Ishikawa (cell line): Measurements from ENCODE around the gene SLC15A3.
A peak's percentile ranks its signal among the peaks of the same experiment; 100 is the strongest.

Experiments used
- CEBPB ChIP-seq: IDR thresholded peaks from 2 replicates; pipeline ENCODE4 v1.6.1; 2012
- CREB1 ChIP-seq: IDR thresholded peaks from 2 replicates; pipeline ENCODE4 v1.6.1; 2012; ENCODE audit warnings: low read depth
- EGR1 ChIP-seq: IDR thresholded peaks from 2 replicates; pipeline ENCODE4 v1.6.1; 2012
- EP300 ChIP-seq: IDR thresholded peaks from 2 replicates; pipeline ENCODE4 v1.6.1; 2012; ENCODE audit warnings: borderline replicate concordance
- FOXM1 ChIP-seq: IDR thresholded peaks from 2 replicates; pipeline ENCODE4 v1.6.1; 2012; ENCODE audit warnings: low read depth, borderline replicate concordance
- MAX ChIP-seq: IDR thresholded peaks from 2 replicates; pipeline ENCODE4 v1.6.1; 2012
- NFIC ChIP-seq: IDR thresholded peaks from 2 replicates; pipeline ENCODE4 v1.6.1; 2012
- RAD21 ChIP-seq: IDR thresholded peaks from 2 replicates; pipeline ENCODE4 v1.6.1; 2012; ENCODE audit warnings: low read depth
- REST ChIP-seq: IDR thresholded peaks from 2 replicates; pipeline ENCODE4 v1.6.1; 2012; ENCODE audit warnings: low read depth, mild to moderate bottlenecking
- TAF1 ChIP-seq: IDR thresholded peaks from 2 replicates; pipeline ENCODE4 v1.6.1; 2012; ENCODE audit warnings: low read depth, mild to moderate bottlenecking
- TCF12 ChIP-seq: IDR thresholded peaks from 2 replicates; pipeline ENCODE4 v1.6.1; 2012; ENCODE audit warnings: low read depth
- TEAD4 ChIP-seq: IDR thresholded peaks from 2 replicates; pipeline ENCODE4 v1.6.1; 2012
- USF1 ChIP-seq: IDR thresholded peaks from 2 replicates; pipeline ENCODE4 v1.6.1; 2012
- YY1 ChIP-seq: IDR thresholded peaks from 2 replicates; pipeline ENCODE4 v1.6.1; 2012; ENCODE audit warnings: low read depth
- ZBTB7A ChIP-seq: IDR thresholded peaks from 2 replicates; pipeline ENCODE4 v1.6.1; 2012; ENCODE audit warnings: low read depth

The SLC15A3 gene

GRCh38 chr11:60970890-60971289 is 18.9 kb upstream of the SLC15A3 start:
- TF ChIP-seq ZBTB7A (no peak), CREB1 (no peak), FOXM1 (no peak), USF1 (no peak), CEBPB (no peak), EGR1 (no peak), TEAD4 (no peak), NFIC (no peak), REST (no peak)

GRCh38 chr11:60970369-60970774 is 18.4 kb upstream of the SLC15A3 start:
- TF ChIP-seq EGR1 (no peak), RAD21 (peak; percentile 78)

- TF ChIP-seq RAD21 (no peak), USF1 (no peak), FOXM1 (no peak), CREB1 (no peak), REST (no peak), EGR1 (no peak), CEBPB (no peak), MAX (no peak), TCF12 (no peak), EP300 (no peak), TEAD4 (no peak), YY1 (no peak), ZBTB7A (no peak), TAF1 (no peak), NFIC (no peak)
Observed at GRCh38 chr11:60968223-60968622, 16.2 kb upstream of the SLC15A3 start.

GRCh38 chr11:60966890-60967289 is 14.9 kb upstream of the SLC15A3 start:
- TF ChIP-seq TCF12 (no peak), MAX (no peak), CREB1 (no peak), CEBPB (no peak), ZBTB7A (no peak), REST (no peak), USF1 (no peak), FOXM1 (no peak), YY1 (no peak), TEAD4 (no peak), EGR1 (no peak), EP300 (no peak)

- TF ChIP-seq USF1 (no peak), EGR1 (no peak), MAX (no peak), CREB1 (no peak), CEBPB (no peak), TEAD4 (no peak), TAF1 (no peak), YY1 (no peak), EP300 (no peak), TCF12 (no peak), RAD21 (no peak), NFIC (no peak), ZBTB7A (no peak), REST (no peak)
Observed at GRCh38 chr11:60964801-60965200, 12.8 kb upstream of the SLC15A3 start.
